Endodermal cell (in vitro differentiated cells): Measurements from ENCODE around the gene CDH11. TPM values are rescaled to one million over a fixed set of nuclear protein-coding genes. Genes with fewer than 3 reads are reported as not detected.

Experiments
- DNase-seq: peaks from one replicate; pipeline ENCODE4 v3.0.0-alpha.2; 2017
- H3K27ac ChIP-seq: 2 replicates; pipeline ENCODE4 v1.5.1; 2013; ENCODE audit warnings: mild to moderate bottlenecking, low read depth, low read length, moderate library complexity
- H3K27me3 ChIP-seq: 2 replicates; pipeline ENCODE4 v1.6.1; 2013; ENCODE audit warnings: mild to moderate bottlenecking, low read length, moderate library complexity; ENCODE audit not compliant: insufficient read depth, control insufficient read depth, poor library complexity, severe bottlenecking
- H3K36me3 ChIP-seq: 2 replicates; pipeline ENCODE4 v1.7.0; 2013; ENCODE audit warnings: mild to moderate bottlenecking, low read length, moderate library complexity; ENCODE audit not compliant: control insufficient read depth, insufficient read depth
- H3K4me1 ChIP-seq: one replicate; pipeline ENCODE4 v1.7.0; 2013; ENCODE audit warnings: low read length; ENCODE audit not compliant: control insufficient read depth, insufficient read depth
- H3K4me3 ChIP-seq: 2 replicates; pipeline ENCODE4 v1.5.1; 2013; ENCODE audit warnings: mild to moderate bottlenecking, low read length, moderate library complexity
- H3K9ac ChIP-seq: 2 replicates; pipeline ENCODE4 v1.6.1; 2013; ENCODE audit warnings: mild to moderate bottlenecking, low read length, moderate library complexity; ENCODE audit not compliant: poor library complexity, severe bottlenecking; ENCODE audit errors: extremely low read depth
- H3K9me3 ChIP-seq: 2 replicates; pipeline ENCODE4 v1.6.1; 2013; ENCODE audit warnings: mild to moderate bottlenecking, low read length, moderate library complexity; ENCODE audit not compliant: control insufficient read depth
- H3K27ac Mint-ChIP-seq: 2 replicates; pipeline ENCODE4 v1.8.0; 2020; ENCODE audit warnings: mixed read lengths
- H3K27me3 Mint-ChIP-seq: 2 replicates; pipeline ENCODE4 v1.8.0; 2021; ENCODE audit warnings: mild to moderate bottlenecking, mixed read lengths; ENCODE audit not compliant: insufficient read depth
- H3K36me3 Mint-ChIP-seq: 2 replicates; pipeline ENCODE4 v1.8.0; 2020; ENCODE audit warnings: low read depth, mixed read lengths
- H3K4me1 Mint-ChIP-seq: 2 replicates; pipeline ENCODE4 v1.8.0; 2020; ENCODE audit warnings: mixed read lengths
- H3K4me3 Mint-ChIP-seq: 2 replicates; pipeline ENCODE4 v1.8.0; 2020; ENCODE audit warnings: mild to moderate bottlenecking, moderate library complexity, mixed read lengths
- H3K9me3 Mint-ChIP-seq: 2 replicates; pipeline ENCODE4 v1.8.0; 2020; ENCODE audit warnings: mild to moderate bottlenecking, mixed read lengths
- WGBS, 2 experiments: methylation state at CpG; one replicate each; pipeline versions ENCODE4 v1.1.5 to v1.1.7; 2013; ENCODE audit warnings: missing lambda C conversion rate in 2 of 2, mixed read lengths in 1 of 2; ENCODE audit not compliant: insufficient coverage in 1 of 2, insufficient read length in 1 of 2; 5-methylcytosine and 5-hydroxymethylcytosine counted together
- total RNA-seq, 2 donors: library from RNA; stranded (reverse); fragmentation: NEBNext Ultra II Directional in 1 of 2; extraction: Animal tissue kit (Norgen Biotek cat#: 25700) in 1 of 2; gene quantifications; 2 replicates in 1 of 2; 3 replicates in 1 of 2; pipeline ENCODE4 v1.2.1, GENCODE V29; 2021
- TF ChIP-seq, protein P1 (sequence below): fragments of 200-600 bp; sonication (generic); conservative IDR thresholded peaks from 2 replicates; pipeline ENCODE4 v1.5.0; 2021; ENCODE audit warnings: antibody characterized with exemption, mild to moderate bottlenecking

CDH11 gene
- total RNA-seq, 2 donors from 2014 or later, result 0.73 to 2.9 TPM

DNA sequence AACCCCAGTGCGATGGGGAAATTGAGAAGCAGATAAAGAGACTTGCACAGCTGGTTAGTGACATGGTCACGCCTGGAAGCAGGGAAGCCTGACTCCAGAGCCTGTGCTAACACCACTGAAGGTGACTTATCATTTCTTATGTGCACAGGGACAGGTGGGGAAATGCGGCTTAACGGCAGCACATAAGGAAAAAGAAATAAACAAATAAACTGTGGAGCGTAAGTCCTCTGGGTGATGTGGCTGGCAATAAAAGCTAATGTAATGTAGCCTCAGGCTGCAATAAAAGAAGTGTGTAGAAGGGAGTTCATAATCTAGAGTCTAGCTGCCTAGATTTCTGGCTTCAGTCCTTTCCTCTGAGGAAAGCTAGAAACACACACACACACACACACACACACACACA is 10.6 kb downstream of the CDH11 start:
- Mint-ChIP-seq H3K36me3 (no peaks in the 10 kb centered on the region), H3K4me3 (no peak overlapping the region), H3K4me1 (peaks cover 18% of the 10 kb centered on the region), H3K27me3 (peaks cover 16% of the 10 kb centered on the region), H3K27ac (no peak overlapping the region), H3K9me3 (no peaks in the 10 kb centered on the region)
- no peaks in the 10 kb centered on the region for H3K27me3 ChIP-seq
- no peak for DNase-seq
- H3K36me3 ChIP-seq, result no peaks in the 10 kb centered on the region
- 92 to 100% methylated on average over 1 to 5 of the region's 5 CpGs for WGBS, 2 experiments
- no peak overlapping the region for H3K9ac ChIP-seq
- H3K9me3 ChIP-seq, result no peaks in the 10 kb centered on the region
- TF ChIP-seq, protein P1, sequence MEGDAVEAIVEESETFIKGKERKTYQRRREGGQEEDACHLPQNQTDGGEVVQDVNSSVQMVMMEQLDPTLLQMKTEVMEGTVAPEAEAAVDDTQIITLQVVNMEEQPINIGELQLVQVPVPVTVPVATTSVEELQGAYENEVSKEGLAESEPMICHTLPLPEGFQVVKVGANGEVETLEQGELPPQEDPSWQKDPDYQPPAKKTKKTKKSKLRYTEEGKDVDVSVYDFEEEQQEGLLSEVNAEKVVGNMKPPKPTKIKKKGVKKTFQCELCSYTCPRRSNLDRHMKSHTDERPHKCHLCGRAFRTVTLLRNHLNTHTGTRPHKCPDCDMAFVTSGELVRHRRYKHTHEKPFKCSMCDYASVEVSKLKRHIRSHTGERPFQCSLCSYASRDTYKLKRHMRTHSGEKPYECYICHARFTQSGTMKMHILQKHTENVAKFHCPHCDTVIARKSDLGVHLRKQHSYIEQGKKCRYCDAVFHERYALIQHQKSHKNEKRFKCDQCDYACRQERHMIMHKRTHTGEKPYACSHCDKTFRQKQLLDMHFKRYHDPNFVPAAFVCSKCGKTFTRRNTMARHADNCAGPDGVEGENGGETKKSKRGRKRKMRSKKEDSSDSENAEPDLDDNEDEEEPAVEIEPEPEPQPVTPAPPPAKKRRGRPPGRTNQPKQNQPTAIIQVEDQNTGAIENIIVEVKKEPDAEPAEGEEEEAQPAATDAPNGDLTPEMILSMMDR, result no peak
- H3K4me3 ChIP-seq, result no peak overlapping the region
- H3K27ac ChIP-seq, result no peak overlapping the region
- no peaks in the 10 kb centered on the region for H3K4me1 ChIP-seq

DNA sequence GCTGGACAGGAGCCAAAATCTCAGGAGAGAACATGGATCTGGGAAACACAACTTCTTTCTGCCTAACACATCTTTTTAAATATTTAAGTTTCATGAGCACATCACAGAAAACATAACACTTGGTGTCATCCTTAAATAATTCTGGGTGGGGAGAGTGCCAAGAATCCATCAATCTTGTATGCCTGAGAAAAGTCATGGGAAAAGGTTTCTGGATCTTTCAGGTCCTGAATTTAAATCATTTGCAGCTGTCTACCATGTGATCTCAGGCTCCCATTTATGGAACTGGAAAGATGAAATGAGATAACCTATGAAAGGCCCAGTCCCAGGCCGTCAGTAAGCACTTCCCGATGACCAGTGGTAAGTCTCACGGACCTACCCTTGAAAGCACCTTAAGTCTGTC is 15.1 kb downstream of the CDH11 start:
- Mint-ChIP-seq H3K36me3 (no peaks in the 10 kb centered on the region), H3K4me1 (no peaks in the 10 kb centered on the region), H3K4me3 (no peak overlapping the region), H3K27ac (no peak overlapping the region), H3K27me3 (peaks cover 11% of the 10 kb centered on the region), H3K9me3 (no peaks in the 10 kb centered on the region)
- no peaks in the 10 kb centered on the region for H3K36me3 ChIP-seq
- TF ChIP-seq, protein P1, result no peak
- H3K9ac ChIP-seq, result no peak overlapping the region
- 93 to 96% methylated on average over 3 of the region's 3 CpGs for WGBS, 2 experiments
- no peaks in the 10 kb centered on the region for H3K27me3 ChIP-seq
- H3K9me3 ChIP-seq, result no peaks in the 10 kb centered on the region
- no peak overlapping the region for H3K27ac ChIP-seq
- H3K4me3 ChIP-seq, result no peak overlapping the region
- DNase-seq, result no peak
- no peaks in the 10 kb centered on the region for H3K4me1 ChIP-seq

DNA sequence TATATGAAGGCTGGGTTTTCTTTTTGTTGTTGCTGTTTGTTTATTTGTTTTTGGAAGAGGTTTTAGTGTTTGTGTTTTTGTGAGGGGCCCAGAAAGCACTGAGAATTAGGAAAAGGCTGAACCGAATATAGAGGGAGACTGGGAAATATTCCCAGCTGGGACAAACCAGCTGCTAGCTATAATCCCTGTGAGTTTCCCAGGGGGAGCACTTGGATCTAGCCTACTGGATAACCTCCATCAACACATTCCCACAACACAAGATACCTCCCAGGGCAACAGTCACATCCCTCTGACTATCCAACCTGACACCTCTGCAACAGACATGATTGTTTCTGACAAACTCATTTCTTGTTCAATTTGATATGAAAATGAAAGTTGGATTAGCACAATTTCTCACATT is 16.7 kb downstream of the CDH11 start:
- TF ChIP-seq, protein P1, result no peak
- H3K4me1 Mint-ChIP-seq, result no peaks in the 10 kb centered on the region
- Histone ChIP-seq H3K36me3 (no peaks in the 10 kb centered on the region), H3K27me3 (no peaks in the 10 kb centered on the region), H3K9ac (no peak overlapping the region), H3K27ac (no peak overlapping the region), H3K4me1 (no peaks in the 10 kb centered on the region), H3K9me3 (no peaks in the 10 kb centered on the region), H3K4me3 (no peak overlapping the region)
- H3K36me3 Mint-ChIP-seq, result no peaks in the 10 kb centered on the region
- H3K4me3 Mint-ChIP-seq, result no peak overlapping the region
- H3K27me3 Mint-ChIP-seq, result peaks cover 9% of the 10 kb centered on the region
- H3K9me3 Mint-ChIP-seq, result no peaks in the 10 kb centered on the region
- no peak overlapping the region for H3K27ac Mint-ChIP-seq
- no peak for DNase-seq
- WGBS, 2 experiments, result 79% methylated on average over 1 of the region's 1 CpG; no CpG with 5 or more reads in 1 of the 2 experiments
